LoVo (cell line): ENCODE results near the gene AMT.

Experiments
- DNase-seq: peaks from one replicate; pipeline ENCODE4 v3.0.0-alpha.2; 2016; ENCODE audit warnings: low spot score

AMT gene

DNA sequence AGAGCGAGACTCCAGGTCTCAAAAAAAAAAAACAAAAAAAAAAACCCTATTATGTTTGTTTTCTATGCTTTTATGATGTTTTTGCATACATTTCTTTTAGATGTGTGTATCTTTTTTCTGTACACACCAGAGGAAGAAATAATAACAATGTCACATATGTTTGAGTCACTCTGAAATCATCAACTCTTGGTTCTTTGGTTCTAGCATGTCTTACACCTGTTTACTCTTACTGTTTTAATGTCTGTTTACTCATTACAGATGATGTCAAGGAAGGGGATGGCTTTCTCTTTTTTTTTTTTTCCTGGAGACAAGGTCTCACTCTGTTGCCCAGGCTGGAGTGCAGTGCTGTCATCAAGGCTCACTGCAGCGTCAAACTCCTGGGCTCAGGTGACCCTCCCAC is 34.6 kb downstream of the AMT start:
- DNase-seq = no peak

DNA sequence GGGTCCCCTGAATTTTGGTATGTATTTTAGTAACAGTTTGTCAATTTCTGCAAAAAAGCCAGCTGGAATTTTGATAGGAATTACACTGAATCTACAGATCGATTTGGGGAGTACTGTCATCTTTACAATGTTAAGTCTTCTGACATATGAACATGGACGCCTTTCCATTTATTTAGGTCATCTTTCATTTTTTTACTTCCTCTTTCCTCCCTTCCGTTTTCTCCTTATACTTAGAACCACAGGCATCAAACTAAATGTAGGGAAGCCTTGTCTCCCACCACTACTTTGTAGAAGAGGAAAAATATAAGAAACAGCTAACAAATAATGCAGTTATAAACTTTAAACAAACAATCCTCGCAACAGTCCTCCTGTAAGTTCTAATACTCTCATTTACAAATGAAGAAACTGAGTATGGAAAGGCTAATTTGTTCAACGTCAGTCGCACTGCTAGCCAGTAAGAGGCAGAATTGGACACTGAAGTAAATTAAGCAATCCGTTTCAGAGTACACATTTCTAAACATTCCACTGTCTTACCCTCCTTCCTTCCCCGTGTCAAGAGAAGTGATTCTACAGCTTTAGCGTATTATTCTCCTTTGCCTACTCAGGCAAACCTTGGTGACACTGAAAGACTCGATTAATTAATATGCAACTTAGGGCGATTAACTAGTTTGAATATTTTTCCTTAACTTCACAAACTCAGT is 36.1 kb downstream of the AMT start:
- DNase-seq = no peak

DNA sequence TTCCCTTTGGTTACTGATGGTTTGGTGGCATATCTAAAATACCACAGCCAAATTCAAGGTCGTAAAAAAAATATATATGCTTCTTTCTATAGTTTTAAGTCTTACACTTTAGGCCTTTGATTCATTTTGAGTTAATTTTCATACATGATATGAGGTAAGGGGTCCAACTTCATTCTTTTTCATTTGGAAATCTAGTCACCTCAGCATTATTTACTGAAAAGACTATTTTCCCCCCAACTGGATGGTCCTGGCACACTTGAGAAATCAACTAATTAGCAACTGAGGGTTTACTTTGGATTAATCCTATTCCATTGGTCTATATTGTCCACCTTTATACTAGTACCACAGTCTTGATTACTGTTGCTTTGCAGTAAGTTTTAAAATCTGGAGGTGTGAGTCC is 36.7 kb downstream of the AMT start:
- no peak for DNase-seq

DNA sequence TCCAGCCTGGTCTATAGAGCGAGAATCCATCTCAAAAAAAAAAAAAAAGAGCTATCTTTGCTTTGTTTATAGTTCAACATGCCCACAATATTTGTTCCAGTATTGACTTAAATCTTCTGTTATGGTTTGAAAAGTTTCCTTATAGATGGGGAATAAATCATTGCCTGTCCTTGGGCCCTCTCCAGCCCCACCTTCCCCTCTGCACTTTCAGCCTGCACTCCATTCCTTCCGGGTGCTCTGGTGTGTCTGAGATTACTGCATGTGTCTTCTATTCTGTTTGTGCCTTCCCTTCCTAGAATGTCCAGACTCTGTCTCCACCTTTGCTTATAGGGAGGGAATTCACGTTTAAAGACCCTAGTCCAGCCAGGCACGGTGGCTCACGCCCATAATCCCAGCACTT is 38.9 kb downstream of the AMT start:
- DNase-seq = no peak

DNA sequence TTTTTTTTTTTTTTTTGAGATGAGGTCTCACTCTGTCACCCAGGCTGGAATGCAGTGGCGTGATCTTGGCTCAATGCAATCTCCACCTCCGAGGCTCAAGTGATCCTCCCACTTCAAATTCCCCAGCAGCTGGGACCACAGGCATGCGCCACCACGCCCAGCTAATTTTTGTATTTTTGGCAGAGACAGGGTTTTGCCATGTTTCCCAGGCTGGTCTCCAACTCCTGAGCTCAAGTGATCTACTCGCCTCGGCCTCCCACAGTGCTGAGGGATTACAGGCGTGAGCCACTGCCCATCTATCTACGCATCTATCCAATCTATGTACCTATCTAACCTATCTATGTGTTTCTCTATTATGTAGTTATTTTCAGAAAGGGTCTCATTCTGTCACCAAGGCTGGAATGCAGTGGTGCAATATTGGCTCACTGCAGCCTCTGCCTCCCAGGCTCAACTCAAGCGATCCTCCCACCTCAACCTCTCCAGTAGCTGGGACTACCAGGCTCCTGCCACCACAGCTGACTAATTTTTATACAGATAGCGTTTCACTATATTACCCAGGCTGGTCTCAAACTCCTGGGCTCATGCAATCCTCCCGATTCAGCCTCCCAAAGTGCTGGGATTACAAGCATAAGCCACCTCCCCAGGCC is 43.9 kb downstream of the AMT start:
- peak; percentile 18 for DNase-seq

DNA sequence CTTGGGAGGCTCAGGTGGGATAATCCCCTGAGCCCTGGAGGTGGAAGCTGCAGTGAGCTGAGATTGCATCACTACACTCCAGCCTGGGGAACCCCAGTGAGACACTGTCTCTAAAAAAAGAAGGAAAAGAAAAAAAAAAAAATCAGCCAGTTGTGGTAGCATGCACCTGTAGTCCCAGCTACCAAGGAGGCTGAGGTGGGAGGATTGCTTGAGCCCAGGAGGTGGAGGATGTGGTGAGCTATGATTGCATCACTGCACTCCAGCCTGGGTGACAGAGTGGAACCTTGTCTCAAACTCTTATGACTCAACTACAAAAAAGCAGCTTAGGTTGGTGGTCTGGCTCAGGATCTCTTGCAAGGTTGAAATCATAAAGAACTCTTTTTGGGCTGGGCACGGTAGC is 44.8 kb downstream of the AMT start:
- no peak for DNase-seq

DNA sequence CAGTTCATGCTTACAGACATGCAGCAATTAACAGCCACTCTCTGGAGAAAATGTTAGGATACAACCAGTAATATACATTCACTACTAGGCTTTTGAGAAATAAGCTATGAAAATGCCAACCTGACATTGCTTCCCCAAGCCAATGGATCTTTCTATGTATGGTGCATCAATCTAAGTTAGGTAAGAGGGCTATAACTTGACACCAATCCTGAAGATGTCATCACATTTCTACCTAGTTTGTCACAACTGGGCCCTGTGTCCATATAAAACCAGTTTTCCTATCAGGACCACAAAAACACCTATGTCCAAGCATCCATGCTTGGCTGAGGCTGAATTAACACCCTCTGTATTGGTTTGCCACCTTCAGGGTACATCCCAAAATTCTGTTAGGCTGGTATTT is 50.3 kb downstream of the AMT start:
- DNase-seq = no peak

DNA sequence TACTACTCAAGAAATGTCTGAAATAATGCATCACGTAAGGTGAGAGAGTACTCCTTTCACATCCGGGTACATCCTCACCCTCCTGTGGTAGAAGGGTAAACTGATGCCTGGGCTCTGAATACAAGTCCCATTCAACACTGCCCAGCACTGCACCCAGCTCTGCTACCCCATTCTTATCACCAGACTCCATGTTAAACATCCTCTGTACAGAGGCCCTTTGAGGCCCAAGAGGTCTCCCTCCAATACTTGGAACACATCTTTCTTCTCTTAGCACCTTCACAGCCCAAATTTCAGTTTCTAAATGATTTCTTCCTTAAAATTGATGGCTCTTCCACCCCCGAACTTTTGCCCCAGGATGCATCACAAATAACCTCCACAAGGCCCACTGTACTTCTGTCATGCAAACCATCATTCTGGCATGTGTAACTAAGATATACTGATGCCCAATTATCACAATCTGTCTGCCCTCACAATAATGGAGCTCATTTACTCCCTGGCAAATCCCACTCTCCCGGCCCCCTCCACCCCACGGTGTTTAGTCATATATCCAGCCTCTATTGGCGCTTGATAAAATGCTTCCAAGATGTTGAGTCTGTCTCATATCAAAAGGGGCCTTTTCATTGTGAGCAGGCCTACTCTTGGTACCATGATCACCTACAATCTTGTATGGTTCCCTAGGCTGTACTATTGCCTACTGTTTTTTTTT is 51.5 kb downstream of the AMT start:
- no peak for DNase-seq
